Measurements from ENCODE around the gene CHST14. TPM values are rescaled to one million over a fixed set of nuclear protein-coding genes. Genes with fewer than 3 reads are reported as not detected.

CHST14 gene
- total and polyA plus RNA-seq, 4 donors = 9.8 to 20.0 (median 12.0) TPM

DNA sequence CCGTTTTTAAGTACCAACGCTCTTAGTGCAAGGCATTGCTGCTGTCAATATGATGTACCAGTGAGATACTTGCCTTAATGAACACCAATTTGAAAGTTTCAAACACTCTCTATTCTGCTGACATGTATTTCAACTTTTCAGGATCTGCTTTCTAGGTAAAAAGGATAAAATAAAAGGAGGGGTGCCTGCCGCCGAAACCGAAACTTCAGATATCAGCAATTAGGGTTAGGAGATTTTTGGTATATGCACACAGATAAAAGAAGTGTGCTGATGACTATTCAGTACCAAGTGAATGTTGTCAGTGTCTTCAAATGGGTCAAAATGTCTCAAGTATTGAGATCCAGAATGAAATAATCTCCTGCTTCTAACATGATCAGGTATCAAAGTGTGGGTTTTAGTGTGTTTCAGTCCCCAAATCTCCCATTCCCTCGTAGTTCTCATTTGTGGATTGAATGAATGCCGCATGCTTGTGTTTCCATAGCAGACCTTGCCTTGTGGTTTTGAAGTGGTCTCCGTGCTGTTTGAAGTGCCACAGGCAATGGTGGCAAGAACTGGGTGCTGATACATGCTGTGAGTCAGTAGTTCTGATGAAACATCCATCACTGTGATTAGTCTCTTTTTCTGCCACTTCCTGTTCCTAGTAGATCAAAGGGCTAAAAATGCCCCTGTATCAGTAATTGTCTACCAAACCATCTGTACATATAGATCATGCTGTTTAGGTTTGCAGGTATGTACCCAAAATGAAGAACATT lies 22.5 kb downstream of the CHST14 start:
- DNase-seq (no peak), ATAC-seq (ENCODE audit: insufficient read depth, low FRiP score) (peak; percentile 47)
- Histone ChIP-seq H3K27ac (ENCODE audit: low read depth in 1 of 2, low read length in 1 of 2) (no peak overlapping the region), H3K4me1 (ENCODE audit: control insufficient read depth in 5 of 5, insufficient read depth in 5 of 5, low read length in 5 of 5) (no peaks in the 10 kb centered on the region), H3K36me3 (ENCODE audit: control insufficient read depth in 4 of 4, insufficient read depth in 4 of 4, low read length in 4 of 4) (no peaks in the 10 kb centered on the region), H3K27me3 (ENCODE audit: control insufficient read depth in 3 of 3, insufficient read depth in 3 of 3, low read length in 2 of 3) (no peaks in the 10 kb centered on the region), H3K9ac (ENCODE audit: insufficient read depth in 1 of 2, low read length in 2 of 2) (no peak overlapping the region), H3K4me3 (no peak overlapping the region), H3K9me3 (ENCODE audit: control insufficient read depth in 4 of 4, insufficient read depth in 3 of 4, low read length in 3 of 4) (no peaks in the 10 kb centered on the region)
- WGBS, 2 donors = 67 to 70% methylated on average over 8 of the region's 8 CpGs
- no peak for TF ChIP-seq CTCF (IDR thresholded peaks at IDR 0.05; ENCODE audit: control extremely low read depth, extremely low read depth)

GRCh38 chr15:40495516-40495915 lies 24.7 kb downstream of the CHST14 start:
- Histone ChIP-seq H3K4me3 (no peak overlapping the region), H3K4me1 (ENCODE audit: control insufficient read depth in 5 of 5, insufficient read depth in 5 of 5, low read length in 5 of 5) (no peaks in the 10 kb centered on the region), H3K9me3 (ENCODE audit: control insufficient read depth in 4 of 4, insufficient read depth in 3 of 4, low read length in 3 of 4) (no peaks in the 10 kb centered on the region), H3K27ac (ENCODE audit: low read depth in 1 of 2, low read length in 1 of 2) (no peak overlapping the region), H3K9ac (ENCODE audit: insufficient read depth in 1 of 2, low read length in 2 of 2) (no peak overlapping the region), H3K27me3 (ENCODE audit: control insufficient read depth in 3 of 3, insufficient read depth in 3 of 3, low read length in 2 of 3) (peaks cover 0 to 7% (median 4%) of the 10 kb centered on the region in 3 donors), H3K36me3 (ENCODE audit: control insufficient read depth in 4 of 4, insufficient read depth in 4 of 4, low read length in 4 of 4) (no peaks in the 10 kb centered on the region)
- 89 to 93% methylated on average over 2 of the region's 2 CpGs for WGBS, 2 donors
- ATAC-seq (ENCODE audit: insufficient read depth, low FRiP score) (no peak), DNase-seq (no peak)
- TF ChIP-seq CTCF (IDR thresholded peaks at IDR 0.05; ENCODE audit: control extremely low read depth, extremely low read depth) = no peak

DNA sequence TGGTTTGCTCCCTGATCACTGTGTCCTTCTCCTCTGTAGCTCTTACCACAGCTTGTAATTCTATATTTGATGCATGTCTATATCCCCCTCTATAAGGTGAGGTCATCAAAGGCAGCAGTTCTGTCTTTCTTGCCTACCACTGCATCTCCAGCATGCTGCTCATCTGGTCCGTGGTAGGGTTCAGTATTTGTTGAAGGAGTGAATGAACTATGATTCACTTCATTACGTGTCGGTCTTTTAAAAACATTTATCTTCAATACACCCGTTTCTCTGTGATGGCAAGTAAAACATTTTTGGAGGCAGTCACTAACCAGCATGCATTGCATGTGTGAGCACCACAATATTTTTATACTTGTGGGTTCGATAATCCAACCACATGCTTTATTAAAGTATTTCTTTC lies 27.6 kb downstream of the CHST14 start:
- Histone ChIP-seq H3K9ac (ENCODE audit: insufficient read depth in 1 of 2, low read length in 2 of 2) (no peak overlapping the region), H3K4me3 (no peak overlapping the region), H3K27ac (ENCODE audit: low read depth in 1 of 2, low read length in 1 of 2) (no peak overlapping the region), H3K36me3 (ENCODE audit: control insufficient read depth in 4 of 4, insufficient read depth in 4 of 4, low read length in 4 of 4) (no peaks in the 10 kb centered on the region), H3K9me3 (ENCODE audit: control insufficient read depth in 4 of 4, insufficient read depth in 3 of 4, low read length in 3 of 4) (no peaks in the 10 kb centered on the region), H3K4me1 (ENCODE audit: control insufficient read depth in 5 of 5, insufficient read depth in 5 of 5, low read length in 5 of 5) (no peaks in the 10 kb centered on the region), H3K27me3 (ENCODE audit: control insufficient read depth in 3 of 3, insufficient read depth in 3 of 3, low read length in 2 of 3) (peaks cover 0 to 12% (median 4%) of the 10 kb centered on the region in 3 donors)
- no peak for TF ChIP-seq CTCF (IDR thresholded peaks at IDR 0.05; ENCODE audit: control extremely low read depth, extremely low read depth)
- WGBS, 2 donors = 82 to 88% methylated on average over 5 of the region's 5 CpGs
- DNase-seq (no peak), ATAC-seq (ENCODE audit: insufficient read depth, low FRiP score) (no peak)

Measured in lung (tissue), 12 donors.